ENCODE measurements around the gene SLC10A2.

The SLC10A2 gene

DNA sequence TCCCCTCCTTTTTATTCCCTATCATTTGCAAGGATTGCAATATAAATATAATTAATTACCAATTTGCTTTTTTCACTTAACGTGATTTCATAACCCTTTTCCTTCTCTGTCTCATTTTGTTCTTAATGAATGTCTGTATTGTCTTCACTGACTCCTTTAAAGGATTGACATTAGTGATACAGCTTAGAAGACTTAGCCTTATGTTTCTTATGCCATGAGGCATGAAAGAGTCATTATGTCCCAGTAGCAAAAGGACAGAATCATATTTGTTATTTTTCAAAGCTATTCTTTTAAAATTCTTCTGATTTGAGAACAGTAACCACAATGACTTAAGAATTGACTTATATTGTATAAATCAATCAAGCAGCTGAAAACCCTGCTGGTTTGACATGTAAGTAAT is 26.2 kb downstream of the SLC10A2 start:
- no peaks in the 10 kb centered on the region for H3K27me3 ChIP-seq (ENCODE audit: insufficient read depth, low read length)
- H3K27ac ChIP-seq (ENCODE audit: low read length), result no peak overlapping the region
- H3K9me3 ChIP-seq (ENCODE audit: insufficient read depth, low read depth, low read length), result no peaks in the 10 kb centered on the region
- H3K36me3 ChIP-seq (ENCODE audit: insufficient read depth, low read depth, low read length), result no peaks in the 10 kb centered on the region
- H3K9ac ChIP-seq (ENCODE audit: low read depth, low read length), result no peak overlapping the region
- no peaks in the 10 kb centered on the region for H3K4me1 ChIP-seq (ENCODE audit: insufficient read depth, low read length)
- H3K4me3 ChIP-seq (ENCODE audit: low read length), result no peak overlapping the region

GRCh38 chr13:103039183-103039582 is 27.0 kb downstream of the SLC10A2 start:
- H3K9ac ChIP-seq (ENCODE audit: low read depth, low read length), result no peak overlapping the region
- no peaks in the 10 kb centered on the region for H3K9me3 ChIP-seq (ENCODE audit: insufficient read depth, low read depth, low read length)
- H3K27me3 ChIP-seq (ENCODE audit: insufficient read depth, low read length), result no peaks in the 10 kb centered on the region
- no peak overlapping the region for H3K27ac ChIP-seq (ENCODE audit: low read length)
- no peaks in the 10 kb centered on the region for H3K4me1 ChIP-seq (ENCODE audit: insufficient read depth, low read length)
- no peaks in the 10 kb centered on the region for H3K36me3 ChIP-seq (ENCODE audit: insufficient read depth, low read depth, low read length)
- no peak overlapping the region for H3K4me3 ChIP-seq (ENCODE audit: low read length)

DNA sequence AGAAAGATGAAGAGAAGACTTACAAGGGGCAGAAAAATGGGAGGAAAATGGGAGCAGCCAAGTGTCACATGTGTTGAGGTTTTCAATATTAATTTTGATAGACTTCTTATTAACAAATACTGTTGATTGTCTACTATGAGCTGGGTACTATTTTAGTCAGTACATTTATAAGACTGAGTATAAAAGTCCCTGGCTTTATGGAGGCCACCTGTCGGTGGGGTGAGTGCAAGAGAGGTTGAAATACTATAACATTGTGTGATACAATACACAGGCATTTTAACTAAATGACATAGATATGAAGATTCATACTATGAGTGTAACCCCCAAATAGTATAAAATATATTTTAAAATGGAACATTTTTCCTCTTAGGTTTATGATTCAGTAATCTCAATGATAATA is 29.9 kb downstream of the SLC10A2 start:
- no peaks in the 10 kb centered on the region for H3K27me3 ChIP-seq (ENCODE audit: insufficient read depth, low read length)
- H3K9me3 ChIP-seq (ENCODE audit: insufficient read depth, low read depth, low read length), result no peaks in the 10 kb centered on the region
- H3K27ac ChIP-seq (ENCODE audit: low read length), result no peak overlapping the region
- H3K4me1 ChIP-seq (ENCODE audit: insufficient read depth, low read length), result no peaks in the 10 kb centered on the region
- no peak overlapping the region for H3K4me3 ChIP-seq (ENCODE audit: low read length)
- H3K9ac ChIP-seq (ENCODE audit: low read depth, low read length), result no peak overlapping the region
- no peaks in the 10 kb centered on the region for H3K36me3 ChIP-seq (ENCODE audit: insufficient read depth, low read depth, low read length)

- H3K4me3 ChIP-seq (ENCODE audit: low read length), result no peak overlapping the region
- H3K9me3 ChIP-seq (ENCODE audit: insufficient read depth, low read depth, low read length), result no peaks in the 10 kb centered on the region
- no peak overlapping the region for H3K27ac ChIP-seq (ENCODE audit: low read length)
- no peaks in the 10 kb centered on the region for H3K36me3 ChIP-seq (ENCODE audit: insufficient read depth, low read depth, low read length)
- H3K27me3 ChIP-seq (ENCODE audit: insufficient read depth, low read length), result no peaks in the 10 kb centered on the region
- no peak overlapping the region for H3K9ac ChIP-seq (ENCODE audit: low read depth, low read length)
- H3K4me1 ChIP-seq (ENCODE audit: insufficient read depth, low read length), result no peaks in the 10 kb centered on the region
These were observed 32.2 kb downstream of the SLC10A2 start for GRCh38 chr13:103033999-103034398.

- no peaks in the 10 kb centered on the region for H3K4me1 ChIP-seq (ENCODE audit: insufficient read depth, low read length)
- H3K4me3 ChIP-seq (ENCODE audit: low read length), result no peak overlapping the region
- no peak overlapping the region for H3K27ac ChIP-seq (ENCODE audit: low read length)
- H3K9me3 ChIP-seq (ENCODE audit: insufficient read depth, low read depth, low read length), result no peaks in the 10 kb centered on the region
- H3K36me3 ChIP-seq (ENCODE audit: insufficient read depth, low read depth, low read length), result no peaks in the 10 kb centered on the region
- H3K9ac ChIP-seq (ENCODE audit: low read depth, low read length), result no peak overlapping the region
- no peaks in the 10 kb centered on the region for H3K27me3 ChIP-seq (ENCODE audit: insufficient read depth, low read length)
These were observed 34.8 kb downstream of the SLC10A2 start for GRCh38 chr13:103031332-103031873.

GRCh38 chr13:103030776-103031175 is 35.4 kb downstream of the SLC10A2 start:
- Histone ChIP-seq H3K36me3 (ENCODE audit: insufficient read depth, low read depth, low read length) (no peaks in the 10 kb centered on the region), H3K27me3 (ENCODE audit: insufficient read depth, low read length) (no peaks in the 10 kb centered on the region), H3K9ac (ENCODE audit: low read depth, low read length) (no peak overlapping the region), H3K4me1 (ENCODE audit: insufficient read depth, low read length) (no peaks in the 10 kb centered on the region), H3K9me3 (ENCODE audit: insufficient read depth, low read depth, low read length) (no peaks in the 10 kb centered on the region), H3K27ac (ENCODE audit: low read length) (no peak overlapping the region), H3K4me3 (ENCODE audit: low read length) (no peak overlapping the region)

DNA sequence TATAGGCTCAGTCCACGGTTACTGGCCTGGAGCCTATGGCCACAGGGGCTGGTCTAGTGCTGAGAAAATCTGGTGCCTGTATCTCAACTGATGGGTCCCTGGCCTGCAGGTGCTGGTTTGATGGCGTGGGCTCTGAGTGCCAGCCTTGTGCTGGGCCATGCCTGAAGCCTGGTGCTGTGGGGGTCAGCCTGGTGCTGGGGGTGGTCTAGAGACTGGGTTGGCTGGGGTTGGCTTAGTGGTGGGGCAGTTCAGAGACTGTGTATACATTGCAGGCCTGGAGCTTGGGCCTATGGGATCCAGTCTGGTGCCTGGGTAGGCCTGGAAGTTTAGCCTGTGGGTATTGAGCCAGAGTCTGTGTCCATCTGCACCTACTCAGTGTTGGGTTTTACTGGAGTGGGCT is 36.4 kb downstream of the SLC10A2 start:
- Histone ChIP-seq H3K27ac (ENCODE audit: low read length) (no peak overlapping the region), H3K4me1 (ENCODE audit: insufficient read depth, low read length) (no peaks in the 10 kb centered on the region), H3K36me3 (ENCODE audit: insufficient read depth, low read depth, low read length) (no peaks in the 10 kb centered on the region), H3K4me3 (ENCODE audit: low read length) (no peak overlapping the region), H3K27me3 (ENCODE audit: insufficient read depth, low read length) (no peaks in the 10 kb centered on the region), H3K9ac (ENCODE audit: low read depth, low read length) (no peak overlapping the region), H3K9me3 (ENCODE audit: insufficient read depth, low read depth, low read length) (no peaks in the 10 kb centered on the region)

DNA sequence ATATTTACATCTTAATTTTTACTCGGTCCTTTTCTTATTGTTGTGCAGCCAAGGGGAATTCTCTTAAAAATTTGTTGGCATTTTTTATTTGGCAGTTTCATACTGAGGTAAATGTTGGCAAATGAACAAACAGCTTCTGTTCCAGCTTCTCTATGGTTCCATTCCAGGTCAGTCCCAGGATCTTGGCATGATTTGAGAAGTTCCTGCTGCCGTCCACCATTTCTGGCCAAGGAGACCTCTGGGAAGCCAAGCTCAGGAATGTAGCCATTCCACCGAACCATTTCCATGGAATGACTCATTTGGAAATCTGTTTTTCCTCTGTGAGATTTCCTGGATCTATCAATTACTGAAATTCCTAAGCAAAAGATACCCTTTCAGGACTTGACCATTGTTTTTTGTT is 43.9 kb downstream of the SLC10A2 start:
- H3K9me3 ChIP-seq (ENCODE audit: insufficient read depth, low read depth, low read length), result no peaks in the 10 kb centered on the region
- no peak overlapping the region for H3K27ac ChIP-seq (ENCODE audit: low read length)
- no peaks in the 10 kb centered on the region for H3K27me3 ChIP-seq (ENCODE audit: insufficient read depth, low read length)
- H3K9ac ChIP-seq (ENCODE audit: low read depth, low read length), result no peak overlapping the region
- H3K4me1 ChIP-seq (ENCODE audit: insufficient read depth, low read length), result no peaks in the 10 kb centered on the region
- H3K36me3 ChIP-seq (ENCODE audit: insufficient read depth, low read depth, low read length), result no peaks in the 10 kb centered on the region
- H3K4me3 ChIP-seq (ENCODE audit: low read length), result no peak overlapping the region

DNA sequence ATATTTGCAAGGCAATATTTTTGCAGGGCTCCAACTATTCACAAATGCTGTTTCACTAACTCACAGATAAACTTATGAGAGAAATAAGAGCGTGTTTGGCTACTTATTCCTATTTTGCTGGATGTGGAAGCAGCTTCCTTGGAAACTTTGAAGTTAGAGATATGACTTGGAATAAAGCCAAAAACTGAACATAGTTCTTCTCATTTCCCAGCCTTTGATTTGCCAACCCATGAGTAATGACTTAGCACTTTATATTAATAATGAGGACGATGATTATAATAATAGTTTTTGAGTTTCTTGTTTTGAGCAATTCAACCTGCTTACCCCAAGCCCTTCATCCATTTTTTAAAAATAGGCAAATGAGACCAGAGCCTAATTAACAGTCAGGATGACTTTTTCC is 47.7 kb downstream of the SLC10A2 start:
- H3K9ac ChIP-seq (ENCODE audit: low read depth, low read length), result no peak overlapping the region
- no peaks in the 10 kb centered on the region for H3K36me3 ChIP-seq (ENCODE audit: insufficient read depth, low read depth, low read length)
- no peak overlapping the region for H3K4me3 ChIP-seq (ENCODE audit: low read length)
- H3K4me1 ChIP-seq (ENCODE audit: insufficient read depth, low read length), result no peaks in the 10 kb centered on the region
- H3K27me3 ChIP-seq (ENCODE audit: insufficient read depth, low read length), result no peaks in the 10 kb centered on the region
- no peaks in the 10 kb centered on the region for H3K9me3 ChIP-seq (ENCODE audit: insufficient read depth, low read depth, low read length)
- no peak overlapping the region for H3K27ac ChIP-seq (ENCODE audit: low read length)

DNA sequence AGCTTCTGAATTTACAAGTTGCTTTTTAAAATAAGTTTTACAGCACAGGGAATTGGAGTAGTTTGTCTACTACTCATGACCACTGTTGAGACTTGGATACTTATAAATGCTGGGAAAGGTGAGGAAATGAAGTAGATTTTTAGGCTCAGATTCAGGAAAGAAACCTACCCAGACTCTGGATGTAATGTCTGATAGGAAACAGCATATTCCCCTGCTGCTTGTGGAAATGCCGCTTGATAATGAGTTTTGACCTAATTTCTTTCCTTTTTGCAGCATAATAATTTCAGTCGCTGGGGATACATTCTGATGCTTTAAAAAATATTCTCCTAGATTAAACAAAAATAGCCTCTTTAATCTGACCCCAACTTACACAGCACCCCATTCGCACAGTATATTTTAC is 53.6 kb downstream of the SLC10A2 start:
- no peaks in the 10 kb centered on the region for H3K9me3 ChIP-seq (ENCODE audit: insufficient read depth, low read depth, low read length)

GRCh38 chr13:103009051-103009840 is 57.0 kb downstream of the SLC10A2 start:
- no peak overlapping the region for H3K27ac ChIP-seq (ENCODE audit: low read length)
- H3K27me3 ChIP-seq (ENCODE audit: insufficient read depth, low read length), result no peaks in the 10 kb centered on the region
- no peak overlapping the region for H3K4me3 ChIP-seq (ENCODE audit: low read length)
- H3K36me3 ChIP-seq (ENCODE audit: insufficient read depth, low read depth, low read length), result no peaks in the 10 kb centered on the region
- no peak overlapping the region for H3K9ac ChIP-seq (ENCODE audit: low read depth, low read length)
- H3K4me1 ChIP-seq (ENCODE audit: insufficient read depth, low read length), result no peaks in the 10 kb centered on the region
- H3K9me3 ChIP-seq (ENCODE audit: insufficient read depth, low read depth, low read length), result no peaks in the 10 kb centered on the region

More for the DNA sequence above, 53.6 kb downstream of the SLC10A2 start:
- H3K4me3 ChIP-seq (ENCODE audit: low read length), result no peak overlapping the region
- no peak overlapping the region for H3K9ac ChIP-seq (ENCODE audit: low read depth, low read length)
- no peak overlapping the region for H3K27ac ChIP-seq (ENCODE audit: low read length)
- H3K27me3 ChIP-seq (ENCODE audit: insufficient read depth, low read length), result no peaks in the 10 kb centered on the region
- no peaks in the 10 kb centered on the region for H3K4me1 ChIP-seq (ENCODE audit: insufficient read depth, low read length)
- no peaks in the 10 kb centered on the region for H3K36me3 ChIP-seq (ENCODE audit: insufficient read depth, low read depth, low read length)

DNA sequence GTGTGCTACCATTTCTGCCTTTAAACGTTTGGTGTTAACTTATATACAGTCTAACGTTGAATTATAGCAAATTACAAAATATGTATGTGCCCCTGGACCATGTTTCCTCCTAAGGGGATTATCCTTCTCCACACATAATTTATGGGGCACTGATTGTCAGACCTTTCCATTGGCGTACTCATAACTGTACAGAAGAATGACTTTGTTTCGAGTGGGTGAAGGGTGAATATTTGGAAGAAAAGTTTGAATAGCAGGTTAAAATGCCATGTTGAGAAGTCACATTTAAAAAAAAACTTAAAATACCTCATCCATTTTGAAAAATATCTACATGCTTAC is 58.8 kb downstream of the SLC10A2 start:
- H3K4me3 ChIP-seq (ENCODE audit: low read length), result no peak overlapping the region
- H3K4me1 ChIP-seq (ENCODE audit: insufficient read depth, low read length), result no peaks in the 10 kb centered on the region
- H3K36me3 ChIP-seq (ENCODE audit: insufficient read depth, low read depth, low read length), result no peaks in the 10 kb centered on the region
- no peaks in the 10 kb centered on the region for H3K27me3 ChIP-seq (ENCODE audit: insufficient read depth, low read length)
- no peak overlapping the region for H3K9ac ChIP-seq (ENCODE audit: low read depth, low read length)
- no peak overlapping the region for H3K27ac ChIP-seq (ENCODE audit: low read length)
- H3K9me3 ChIP-seq (ENCODE audit: insufficient read depth, low read depth, low read length), result no peaks in the 10 kb centered on the region
